Measurements from ENCODE around the gene PAPPA.

Gene PAPPA

GRCh38 chr9:116213693-116214047 lies 60.1 kb downstream of the PAPPA start:
- H3K9me2 ChIP-seq (replicated peaks; ENCODE audit: low read depth, low read length): no peaks in the 10 kb centered on the region
- H3K27me3 ChIP-seq (ENCODE audit: insufficient read depth, low read length, poor library complexity, severe bottlenecking): no peaks in the 10 kb centered on the region
- H3K9ac ChIP-seq (ENCODE audit: low read depth, low read length, poor library complexity, severe bottlenecking): no peak overlapping the region
- no peaks in the 10 kb centered on the region for H3F3A ChIP-seq (ENCODE audit: low read depth)
- H3K36me3 ChIP-seq (ENCODE audit: insufficient read depth, low read length): no peaks in the 10 kb centered on the region
- no peaks in the 10 kb centered on the region for H3K4me1 ChIP-seq (ENCODE audit: insufficient read depth, low read length, poor library complexity, severe bottlenecking)
- H4K20me1 ChIP-seq (ENCODE audit: insufficient read depth, low read length, poor library complexity, severe bottlenecking): no peaks in the 10 kb centered on the region
- TF ChIP-seq EZH2phosphoT487 (IDR thresholded peaks at IDR 0.05; ENCODE audit: borderline replicate concordance): no peak
- TF ChIP-seq CTCF (conservative IDR thresholded peaks at IDR 0.05; ENCODE audit: low read length): no peak
- no peaks in the 10 kb centered on the region for H3K79me2 ChIP-seq (ENCODE audit: insufficient read depth, low read length)
- no peak overlapping the region for H3K4me3 ChIP-seq (ENCODE audit: low read length, poor library complexity, severe bottlenecking)
- H3K4me2 ChIP-seq (ENCODE audit: low read depth, low read length, poor library complexity, severe bottlenecking): no peak overlapping the region
- H3K9me3 ChIP-seq (ENCODE audit: insufficient read depth, low read depth, low read length): no peaks in the 10 kb centered on the region
- no peak overlapping the region for H2AFZ ChIP-seq (ENCODE audit: low read length)

GRCh38 chr9:116218399-116218798 lies 64.8 kb downstream of the PAPPA start:
- Histone ChIP-seq H2AFZ (ENCODE audit: low read length) (no peak overlapping the region), H4K20me1 (ENCODE audit: insufficient read depth, low read length, poor library complexity, severe bottlenecking) (no peaks in the 10 kb centered on the region), H3K9me3 (ENCODE audit: insufficient read depth, low read depth, low read length) (no peaks in the 10 kb centered on the region; the same call in 1 of the 2 replicates), H3K4me1 (ENCODE audit: insufficient read depth, low read length, poor library complexity, severe bottlenecking) (no peaks in the 10 kb centered on the region), H3K79me2 (ENCODE audit: insufficient read depth, low read length) (no peaks in the 10 kb centered on the region), H3K27me3 (ENCODE audit: insufficient read depth, low read length, poor library complexity, severe bottlenecking) (no peaks in the 10 kb centered on the region), H3K9ac (ENCODE audit: low read depth, low read length, poor library complexity, severe bottlenecking) (no peak overlapping the region), H3K4me2 (ENCODE audit: low read depth, low read length, poor library complexity, severe bottlenecking) (no peak overlapping the region), H3F3A (ENCODE audit: low read depth) (no peaks in the 10 kb centered on the region), H3K4me3 (ENCODE audit: low read length, poor library complexity, severe bottlenecking) (no peak overlapping the region), H3K9me2 (replicated peaks; ENCODE audit: low read depth, low read length) (no peaks in the 10 kb centered on the region), H3K36me3 (ENCODE audit: insufficient read depth, low read length) (no peaks in the 10 kb centered on the region)
- TF ChIP-seq EZH2phosphoT487 (IDR thresholded peaks at IDR 0.05; ENCODE audit: borderline replicate concordance) (no peak), CTCF (conservative IDR thresholded peaks at IDR 0.05; ENCODE audit: low read length) (no peak)

GRCh38 chr9:116219686-116220085 lies 66.1 kb downstream of the PAPPA start:
- no peak for TF ChIP-seq EZH2phosphoT487 (IDR thresholded peaks at IDR 0.05; ENCODE audit: borderline replicate concordance)
- no peak for TF ChIP-seq CTCF (conservative IDR thresholded peaks at IDR 0.05; ENCODE audit: low read length)
- Histone ChIP-seq H4K20me1 (ENCODE audit: insufficient read depth, low read length, poor library complexity, severe bottlenecking) (no peaks in the 10 kb centered on the region), H3K4me1 (ENCODE audit: insufficient read depth, low read length, poor library complexity, severe bottlenecking) (no peaks in the 10 kb centered on the region), H3K79me2 (ENCODE audit: insufficient read depth, low read length) (no peaks in the 10 kb centered on the region), H2AFZ (ENCODE audit: low read length) (no peak overlapping the region), H3K9ac (ENCODE audit: low read depth, low read length, poor library complexity, severe bottlenecking) (no peak overlapping the region), H3K4me2 (ENCODE audit: low read depth, low read length, poor library complexity, severe bottlenecking) (no peak overlapping the region), H3K9me3 (ENCODE audit: insufficient read depth, low read depth, low read length) (no peaks in the 10 kb centered on the region; the same call in 1 of the 2 replicates), H3K27me3 (ENCODE audit: insufficient read depth, low read length, poor library complexity, severe bottlenecking) (no peaks in the 10 kb centered on the region), H3K9me2 (replicated peaks; ENCODE audit: low read depth, low read length) (no peaks in the 10 kb centered on the region), H3K4me3 (ENCODE audit: low read length, poor library complexity, severe bottlenecking) (no peak overlapping the region), H3F3A (ENCODE audit: low read depth) (no peaks in the 10 kb centered on the region), H3K36me3 (ENCODE audit: insufficient read depth, low read length) (no peaks in the 10 kb centered on the region)
